ENCODE data around the gene TIMM44. TPM values are rescaled to one million over a fixed set of nuclear protein-coding genes. Genes with fewer than 3 reads are reported as not detected.

TIMM44 gene
- total and polyA plus RNA-seq, 4 donors = 17.7 to 35.8 (median 26.6) TPM

GRCh38 chr19:7883796-7884570, 59.5 kb downstream of the TIMM44 start:
- no peak overlapping the region for H3K4me3 ChIP-seq (ENCODE audit: low read depth in 1 of 3, low read length in 3 of 3)
- no peaks in the 10 kb centered on the region for H3K36me3 ChIP-seq (ENCODE audit: control insufficient read depth in 4 of 4, insufficient read depth in 3 of 4, low read depth in 1 of 4, low read length in 3 of 4)
- H3K27ac ChIP-seq (ENCODE audit: low read depth in 1 of 2, low read length in 2 of 2) = no peak overlapping the region
- H3K9me3 ChIP-seq (ENCODE audit: control insufficient read depth in 4 of 4, low read length in 3 of 4) = no peaks in the 10 kb centered on the region
- TF ChIP-seq FOXA2 (IDR thresholded peaks at IDR 0.05) = no peak
- TF ChIP-seq HNF4A (conservative IDR thresholded peaks at IDR 0.05) = no peak
- TF ChIP-seq, protein P1, sequence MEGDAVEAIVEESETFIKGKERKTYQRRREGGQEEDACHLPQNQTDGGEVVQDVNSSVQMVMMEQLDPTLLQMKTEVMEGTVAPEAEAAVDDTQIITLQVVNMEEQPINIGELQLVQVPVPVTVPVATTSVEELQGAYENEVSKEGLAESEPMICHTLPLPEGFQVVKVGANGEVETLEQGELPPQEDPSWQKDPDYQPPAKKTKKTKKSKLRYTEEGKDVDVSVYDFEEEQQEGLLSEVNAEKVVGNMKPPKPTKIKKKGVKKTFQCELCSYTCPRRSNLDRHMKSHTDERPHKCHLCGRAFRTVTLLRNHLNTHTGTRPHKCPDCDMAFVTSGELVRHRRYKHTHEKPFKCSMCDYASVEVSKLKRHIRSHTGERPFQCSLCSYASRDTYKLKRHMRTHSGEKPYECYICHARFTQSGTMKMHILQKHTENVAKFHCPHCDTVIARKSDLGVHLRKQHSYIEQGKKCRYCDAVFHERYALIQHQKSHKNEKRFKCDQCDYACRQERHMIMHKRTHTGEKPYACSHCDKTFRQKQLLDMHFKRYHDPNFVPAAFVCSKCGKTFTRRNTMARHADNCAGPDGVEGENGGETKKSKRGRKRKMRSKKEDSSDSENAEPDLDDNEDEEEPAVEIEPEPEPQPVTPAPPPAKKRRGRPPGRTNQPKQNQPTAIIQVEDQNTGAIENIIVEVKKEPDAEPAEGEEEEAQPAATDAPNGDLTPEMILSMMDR (IDR thresholded peaks at IDR 0.05; ENCODE audit: low read depth, low read length, missing input control) = no peak
- TF ChIP-seq, protein P2, sequence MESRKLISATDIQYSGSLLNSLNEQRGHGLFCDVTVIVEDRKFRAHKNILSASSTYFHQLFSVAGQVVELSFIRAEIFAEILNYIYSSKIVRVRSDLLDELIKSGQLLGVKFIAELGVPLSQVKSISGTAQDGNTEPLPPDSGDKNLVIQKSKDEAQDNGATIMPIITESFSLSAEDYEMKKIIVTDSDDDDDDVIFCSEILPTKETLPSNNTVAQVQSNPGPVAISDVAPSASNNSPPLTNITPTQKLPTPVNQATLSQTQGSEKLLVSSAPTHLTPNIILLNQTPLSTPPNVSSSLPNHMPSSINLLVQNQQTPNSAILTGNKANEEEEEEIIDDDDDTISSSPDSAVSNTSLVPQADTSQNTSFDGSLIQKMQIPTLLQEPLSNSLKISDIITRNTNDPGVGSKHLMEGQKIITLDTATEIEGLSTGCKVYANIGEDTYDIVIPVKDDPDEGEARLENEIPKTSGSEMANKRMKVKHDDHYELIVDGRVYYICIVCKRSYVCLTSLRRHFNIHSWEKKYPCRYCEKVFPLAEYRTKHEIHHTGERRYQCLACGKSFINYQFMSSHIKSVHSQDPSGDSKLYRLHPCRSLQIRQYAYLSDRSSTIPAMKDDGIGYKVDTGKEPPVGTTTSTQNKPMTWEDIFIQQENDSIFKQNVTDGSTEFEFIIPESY (IDR thresholded peaks at IDR 0.05) = no peak
- no peak for TF ChIP-seq NR2F2 (IDR thresholded peaks at IDR 0.05)
- TF ChIP-seq MAX (IDR thresholded peaks at IDR 0.05) = no peak
- TF ChIP-seq HNF4G (IDR thresholded peaks at IDR 0.05) = no peak
- no peak for TF ChIP-seq GABPA (IDR thresholded peaks at IDR 0.05 in 1 of 2, conservative IDR thresholded peaks at IDR 0.05 in 1 of 2)
- TF ChIP-seq, protein P3, sequence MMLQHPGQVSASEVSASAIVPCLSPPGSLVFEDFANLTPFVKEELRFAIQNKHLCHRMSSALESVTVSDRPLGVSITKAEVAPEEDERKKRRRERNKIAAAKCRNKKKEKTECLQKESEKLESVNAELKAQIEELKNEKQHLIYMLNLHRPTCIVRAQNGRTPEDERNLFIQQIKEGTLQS (IDR thresholded peaks at IDR 0.05) = no peak
- TF ChIP-seq REST (IDR thresholded peaks at IDR 0.05) = no peak
- WGBS = 93% methylated on average over 2 of the region's 2 CpGs
- H3K27me3 ChIP-seq (ENCODE audit: control insufficient read depth in 4 of 4, insufficient read depth in 4 of 4, low read length in 3 of 4) = no peaks in the 10 kb centered on the region
- H3K9ac ChIP-seq (ENCODE audit: low read depth in 1 of 2, low read length in 2 of 2) = no peak overlapping the region
- no peak for DNase-seq (ENCODE audit: low spot score)
- H3K4me1 ChIP-seq (ENCODE audit: control insufficient read depth in 4 of 4, insufficient read depth in 4 of 4, low read length in 3 of 4) = peaks cover 0 to 10% (median 4%) of the 10 kb centered on the region in 4 donors

DNA sequence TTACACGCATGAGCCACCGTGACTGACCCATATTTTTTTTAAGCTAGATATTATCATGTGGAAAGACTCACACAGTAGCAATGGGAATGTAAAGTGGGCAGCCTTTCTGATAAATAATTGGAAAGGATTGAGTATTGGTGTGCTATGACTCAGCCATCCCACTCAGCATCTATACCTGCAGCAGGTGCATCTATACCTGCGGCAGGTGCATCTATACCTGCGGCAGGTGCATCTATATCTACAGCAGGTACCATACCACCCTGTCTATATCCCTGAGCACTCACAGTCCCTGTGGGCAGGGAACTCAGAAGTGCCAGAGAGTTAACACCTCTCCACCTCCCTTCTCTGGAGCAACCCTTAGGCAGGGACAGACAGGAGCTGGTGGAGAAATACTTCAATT, 60.4 kb downstream of the TIMM44 start:
- peaks cover 0 to 2% (median under 1%) of the 10 kb centered on the region in 4 donors for H3K4me1 ChIP-seq (ENCODE audit: control insufficient read depth in 4 of 4, insufficient read depth in 4 of 4, low read length in 3 of 4)
- H3K36me3 ChIP-seq (ENCODE audit: control insufficient read depth in 4 of 4, insufficient read depth in 3 of 4, low read depth in 1 of 4, low read length in 3 of 4) = no peaks in the 10 kb centered on the region
- WGBS = 73% methylated on average over 4 of the region's 4 CpGs
- no peak overlapping the region for H3K4me3 ChIP-seq (ENCODE audit: low read depth in 1 of 3, low read length in 3 of 3)
- H3K27me3 ChIP-seq (ENCODE audit: control insufficient read depth in 4 of 4, insufficient read depth in 4 of 4, low read length in 3 of 4) = no peaks in the 10 kb centered on the region
- no peak overlapping the region for H3K9ac ChIP-seq (ENCODE audit: low read depth in 1 of 2, low read length in 2 of 2)
- H3K9me3 ChIP-seq (ENCODE audit: control insufficient read depth in 4 of 4, low read length in 3 of 4) = no peaks in the 10 kb centered on the region
- H3K27ac ChIP-seq (ENCODE audit: low read depth in 1 of 2, low read length in 2 of 2) = no peak overlapping the region
- DNase-seq (ENCODE audit: low spot score) = no peak
- TF ChIP-seq SP1 (IDR thresholded peaks at IDR 0.05) = no peak
- no peak for TF ChIP-seq RXRA (IDR thresholded peaks at IDR 0.05)
- TF ChIP-seq MAX (IDR thresholded peaks at IDR 0.05) = no peak
- TF ChIP-seq EGR1 (IDR thresholded peaks at IDR 0.05; ENCODE audit: low read depth in 2 of 2) = no peak
- TF ChIP-seq HNF4G (IDR thresholded peaks at IDR 0.05) = no peak
- TF ChIP-seq NR2F2 (IDR thresholded peaks at IDR 0.05) = no peak
- TF ChIP-seq FOXA1 (IDR thresholded peaks at IDR 0.05) = no peak
- TF ChIP-seq, protein P3 (IDR thresholded peaks at IDR 0.05) = no peak
- no peak for TF ChIP-seq RAD21 (IDR thresholded peaks at IDR 0.05)
- TF ChIP-seq JUND (IDR thresholded peaks at IDR 0.05) = no peak
- TF ChIP-seq TAF1 (conservative IDR thresholded peaks at IDR 0.05) = no peak
- TF ChIP-seq, protein P1 (IDR thresholded peaks at IDR 0.05; ENCODE audit: low read depth, low read length, missing input control) = no peak
- TF ChIP-seq YY1 (IDR thresholded peaks at IDR 0.05) = no peak
- TF ChIP-seq, protein P2 (IDR thresholded peaks at IDR 0.05) = no peak
